ENCODE measurements around the gene GLO1.

GLO1 gene

GRCh38 chr6:38671885-38672467, 31.0 kb downstream of the GLO1 start:
- DNase-seq (ENCODE audit: insufficient read length, low spot score): peak; percentile 41
- TF ChIP-seq CTCF (IDR thresholded peaks at IDR 0.05; ENCODE audit: insufficient read depth, missing control alignments): peak; percentile 66

GRCh38 chr6:38658418-38659167, 44.4 kb downstream of the GLO1 start:
- FAIRE-seq: no peak
- TF ChIP-seq CTCF (IDR thresholded peaks at IDR 0.05; ENCODE audit: insufficient read depth, missing control alignments): no peak
- no peak for DNase-seq (ENCODE audit: insufficient read length, low spot score)

More at GRCh38 chr6:38671885-38672467, 31.0 kb downstream of the GLO1 start:
- peak; percentile 81 for FAIRE-seq

- DNase-seq (ENCODE audit: insufficient read length, low spot score): no peak
- no peak for FAIRE-seq
- TF ChIP-seq CTCF (IDR thresholded peaks at IDR 0.05; ENCODE audit: insufficient read depth, missing control alignments): no peak
Observed at GRCh38 chr6:38656896-38657295, 46.0 kb downstream of the GLO1 start.

- no peak for TF ChIP-seq CTCF (IDR thresholded peaks at IDR 0.05; ENCODE audit: insufficient read depth, missing control alignments)
- DNase-seq (ENCODE audit: insufficient read length, low spot score) (no peak), FAIRE-seq (no peak)
Observed at GRCh38 chr6:38654263-38654662, 48.7 kb downstream of the GLO1 start.

- no peak for FAIRE-seq
- TF ChIP-seq CTCF (IDR thresholded peaks at IDR 0.05; ENCODE audit: insufficient read depth, missing control alignments): no peak
Observed at GRCh38 chr6:38651121-38651784, 51.7 kb downstream of the GLO1 start.

GRCh38 chr6:38650207-38650752, 52.7 kb downstream of the GLO1 start:
- no peak for TF ChIP-seq CTCF (IDR thresholded peaks at IDR 0.05; ENCODE audit: insufficient read depth, missing control alignments)
- FAIRE-seq (no peak), DNase-seq (ENCODE audit: insufficient read length, low spot score) (no peak)

More at GRCh38 chr6:38651121-38651784, 51.7 kb downstream of the GLO1 start:
- no peak for DNase-seq (ENCODE audit: insufficient read length, low spot score)
